Activated T-cell treated with anti-CD3 and anti-CD28 coated beads, Interleukin-2, amount 50 U/mL, for 24 hours (primary cell): ENCODE results near the gene GRK5.

Source experiments
- DNase-seq: peaks from one replicate; pipeline ENCODE4 v3.0.0-alpha.2; 2020
- H3K27ac Mint-ChIP-seq: 2 replicates; pipeline ENCODE4 v1.8.0; 2020; ENCODE audit warnings: mild to moderate bottlenecking, mixed read lengths
- H3K27me3 Mint-ChIP-seq: 2 replicates; pipeline ENCODE4 v1.8.0; 2020; ENCODE audit warnings: mixed read lengths
- H3K36me3 Mint-ChIP-seq: 2 replicates; pipeline ENCODE4 v1.8.0; 2020; ENCODE audit warnings: low read depth, mixed read lengths
- H3K4me1 Mint-ChIP-seq: 2 replicates; pipeline ENCODE4 v1.8.0; 2020; ENCODE audit warnings: low read depth, mixed read lengths
- H3K4me3 Mint-ChIP-seq: 2 replicates; pipeline ENCODE4 v1.8.0; 2020; ENCODE audit warnings: mild to moderate bottlenecking, moderate library complexity, mixed read lengths
- H3K9me3 Mint-ChIP-seq: 2 replicates; pipeline ENCODE4 v1.8.0; 2020; ENCODE audit warnings: mixed read lengths

The GRK5 gene

GRCh38 chr10:119449760-119450461 lies 242.5 kb downstream of the GRK5 start:
- Mint-ChIP-seq H3K4me3 (no peak overlapping the region), H3K4me1 (peaks cover 8% of the 10 kb centered on the region)

GRCh38 chr10:119450606-119451299 lies 243.4 kb downstream of the GRK5 start:
- Mint-ChIP-seq H3K4me3 (no peak overlapping the region), H3K9me3 (no peaks in the 10 kb centered on the region), H3K27me3 (no peaks in the 10 kb centered on the region), H3K27ac (no peak overlapping the region), H3K4me1 (peaks cover 2% of the 10 kb centered on the region), H3K36me3 (peaks cover 30% of the 10 kb centered on the region)
- no peak for DNase-seq

More at GRCh38 chr10:119449760-119450461, 242.5 kb downstream of the GRK5 start:
- Mint-ChIP-seq H3K27me3 (no peaks in the 10 kb centered on the region), H3K9me3 (no peaks in the 10 kb centered on the region), H3K27ac (no peak overlapping the region), H3K36me3 (peaks cover 26% of the 10 kb centered on the region)
- DNase-seq, result no peak

GRCh38 chr10:119451300-119451896 lies 244.0 kb downstream of the GRK5 start:
- Mint-ChIP-seq H3K36me3 (peaks cover 34% of the 10 kb centered on the region), H3K4me3 (no peak overlapping the region), H3K9me3 (no peaks in the 10 kb centered on the region), H3K4me1 (no peaks in the 10 kb centered on the region), H3K27ac (no peak overlapping the region), H3K27me3 (no peaks in the 10 kb centered on the region)
- no peak for DNase-seq

GRCh38 chr10:119452396-119452795 lies 245.0 kb downstream of the GRK5 start:
- no peak overlapping the region for H3K4me3 Mint-ChIP-seq
- peaks cover 34% of the 10 kb centered on the region for H3K36me3 Mint-ChIP-seq
- DNase-seq, result no peak
- no peaks in the 10 kb centered on the region for H3K27me3 Mint-ChIP-seq
- no peaks in the 10 kb centered on the region for H3K4me1 Mint-ChIP-seq
- no peak overlapping the region for H3K27ac Mint-ChIP-seq
- no peaks in the 10 kb centered on the region for H3K9me3 Mint-ChIP-seq

GRCh38 chr10:119453313-119453712 lies 245.9 kb downstream of the GRK5 start:
- Mint-ChIP-seq H3K4me3 (no peak overlapping the region), H3K27me3 (no peaks in the 10 kb centered on the region), H3K4me1 (no peaks in the 10 kb centered on the region), H3K27ac (no peak overlapping the region), H3K9me3 (no peaks in the 10 kb centered on the region), H3K36me3 (peaks cover 33% of the 10 kb centered on the region)
- DNase-seq, result no peak

- Mint-ChIP-seq H3K9me3 (no peaks in the 10 kb centered on the region), H3K36me3 (peaks cover 23% of the 10 kb centered on the region), H3K4me3 (no peak overlapping the region), H3K4me1 (no peaks in the 10 kb centered on the region), H3K27me3 (no peaks in the 10 kb centered on the region), H3K27ac (no peak overlapping the region)
- no peak for DNase-seq
Observed at GRCh38 chr10:119454316-119454715, 246.9 kb downstream of the GRK5 start.

GRCh38 chr10:119454990-119455389 lies 247.6 kb downstream of the GRK5 start:
- Mint-ChIP-seq H3K9me3 (no peaks in the 10 kb centered on the region), H3K4me1 (no peaks in the 10 kb centered on the region), H3K4me3 (no peak overlapping the region), H3K27ac (no peak overlapping the region), H3K27me3 (no peaks in the 10 kb centered on the region), H3K36me3 (peaks cover 21% of the 10 kb centered on the region)
- DNase-seq, result no peak

GRCh38 chr10:119455609-119456434 lies 248.5 kb downstream of the GRK5 start:
- Mint-ChIP-seq H3K27ac (no peak overlapping the region), H3K9me3 (no peaks in the 10 kb centered on the region), H3K4me1 (peaks cover 2% of the 10 kb centered on the region), H3K36me3 (peaks cover 17% of the 10 kb centered on the region), H3K4me3 (no peak overlapping the region), H3K27me3 (no peaks in the 10 kb centered on the region)
- no peak for DNase-seq

GRCh38 chr10:119456435-119456810 lies 249.1 kb downstream of the GRK5 start:
- no peak overlapping the region for H3K27ac Mint-ChIP-seq
- no peak for DNase-seq
- H3K36me3 Mint-ChIP-seq, result peaks cover 17% of the 10 kb centered on the region
- H3K4me3 Mint-ChIP-seq, result no peak overlapping the region
- H3K4me1 Mint-ChIP-seq, result peaks cover 7% of the 10 kb centered on the region
- no peaks in the 10 kb centered on the region for H3K27me3 Mint-ChIP-seq
- no peaks in the 10 kb centered on the region for H3K9me3 Mint-ChIP-seq

- Mint-ChIP-seq H3K27ac (no peak overlapping the region), H3K4me3 (no peak overlapping the region), H3K4me1 (peaks cover 7% of the 10 kb centered on the region), H3K9me3 (peaks cover under 1% of the 10 kb centered on the region), H3K27me3 (no peaks in the 10 kb centered on the region), H3K36me3 (peaks cover 15% of the 10 kb centered on the region)
- no peak for DNase-seq
Observed at GRCh38 chr10:119457966-119458766, 250.8 kb downstream of the GRK5 start.

- H3K4me3 Mint-ChIP-seq, result no peak overlapping the region
- no peak for DNase-seq
- H3K36me3 Mint-ChIP-seq, result peaks cover 9% of the 10 kb centered on the region
- H3K4me1 Mint-ChIP-seq, result peaks cover 7% of the 10 kb centered on the region
- H3K27me3 Mint-ChIP-seq, result no peaks in the 10 kb centered on the region
- H3K9me3 Mint-ChIP-seq, result peaks cover 2% of the 10 kb centered on the region
- H3K27ac Mint-ChIP-seq, result no peak overlapping the region
Observed at GRCh38 chr10:119459681-119460340, 252.4 kb downstream of the GRK5 start.

GRCh38 chr10:119460369-119461195 lies 253.2 kb downstream of the GRK5 start:
- Mint-ChIP-seq H3K27ac (no peak overlapping the region), H3K4me3 (no peak overlapping the region), H3K4me1 (peaks cover 7% of the 10 kb centered on the region), H3K36me3 (peaks cover 7% of the 10 kb centered on the region), H3K27me3 (no peaks in the 10 kb centered on the region), H3K9me3 (peaks cover 2% of the 10 kb centered on the region)
- no peak for DNase-seq

- peaks cover 2% of the 10 kb centered on the region for H3K9me3 Mint-ChIP-seq
- H3K36me3 Mint-ChIP-seq, result peaks cover 2% of the 10 kb centered on the region
- H3K4me3 Mint-ChIP-seq, result no peak overlapping the region
- H3K27me3 Mint-ChIP-seq, result no peaks in the 10 kb centered on the region
- DNase-seq, result no peak
- H3K4me1 Mint-ChIP-seq, result peaks cover 12% of the 10 kb centered on the region
- no peak overlapping the region for H3K27ac Mint-ChIP-seq
Observed at GRCh38 chr10:119461380-119461779, 254.0 kb downstream of the GRK5 start.
